Measurements from ENCODE around the gene TRIO. TPM values are rescaled to one million over a fixed set of nuclear protein-coding genes. Genes with fewer than 3 reads are reported as not detected.

TRIO gene
- polyA plus RNA-seq, 1 donor (not counting 4 experiments of a cell fraction or from before 2014, with no cell fraction given) = 57.2 TPM

DNA sequence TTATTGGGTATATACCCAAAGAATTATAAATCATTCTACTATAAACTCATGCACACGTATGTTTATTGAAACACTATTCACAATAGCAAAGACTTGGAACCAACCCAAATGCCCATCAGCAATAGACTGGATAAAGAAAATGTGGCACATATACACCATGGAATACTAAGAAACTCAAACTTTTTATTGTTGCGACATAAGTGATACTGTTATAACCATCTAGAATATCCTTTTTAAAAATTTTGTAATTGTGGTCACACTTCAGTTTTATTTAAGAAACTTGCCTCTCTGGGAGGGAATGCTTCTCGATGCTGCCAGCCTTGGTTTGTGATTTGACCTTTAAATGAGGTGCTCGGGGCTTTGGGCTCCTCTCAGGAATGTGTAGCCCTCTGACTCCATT, 237.6 kb downstream of the TRIO start:
- Histone ChIP-seq H3K27ac (ENCODE audit: control insufficient read depth, insufficient read depth, low read length) (no peak overlapping the region), H3K36me3 (ENCODE audit: control insufficient read depth in 2 of 2, extremely low read depth in 1 of 2, insufficient read depth in 2 of 2, low read length in 2 of 2) (peaks cover 31 to 45% of the 10 kb centered on the region in 2 experiments), H3K4me1 (ENCODE audit: control insufficient read depth, extremely low read depth, insufficient read depth, low read length) (no peaks in the 10 kb centered on the region), H3K27me3 (ENCODE audit: control insufficient read depth, extremely low read depth, insufficient read depth, low read length) (no peaks in the 10 kb centered on the region), H3K4me3 (ENCODE audit: control insufficient read depth in 2 of 3, extremely low read depth in 1 of 3, insufficient read depth in 2 of 3, low read depth in 1 of 3, low read length in 3 of 3) (no peak overlapping the region), H3K9ac (ENCODE audit: control insufficient read depth, extremely low read depth, insufficient read depth, low read length) (no peak overlapping the region), H3K9me1 (ENCODE audit: control insufficient read depth, extremely low read depth, insufficient read depth, low read length) (no peaks in the 10 kb centered on the region), H2AFZ (ENCODE audit: control insufficient read depth, low read length) (no peak overlapping the region), H4K20me1 (ENCODE audit: control insufficient read depth, extremely low read depth, insufficient read depth, low read length) (no peaks in the 10 kb centered on the region), H3K79me2 (ENCODE audit: control insufficient read depth, insufficient read depth, low read length) (peaks cover 3% of the 10 kb centered on the region), H3K4me2 (ENCODE audit: control insufficient read depth, extremely low read depth, insufficient read depth, low read depth, low read length) (no peak overlapping the region), H3K9me3 (ENCODE audit: control insufficient read depth, low read depth, low read length) (no peaks in the 10 kb centered on the region)
- dilution Hi-C loops (cut with MboI; ENCODE audit: extremely low pct_ligation_motif_present, low sequenced_read_pairs) = no loop called here
- FAIRE-seq (no peak), DNase-seq (ENCODE audit: low read depth, low spot score) (no peak)
- TF ChIP-seq EZH2 (IDR thresholded peaks at IDR 0.05; ENCODE audit: low read length) = no peak
- TF ChIP-seq, protein P1, sequence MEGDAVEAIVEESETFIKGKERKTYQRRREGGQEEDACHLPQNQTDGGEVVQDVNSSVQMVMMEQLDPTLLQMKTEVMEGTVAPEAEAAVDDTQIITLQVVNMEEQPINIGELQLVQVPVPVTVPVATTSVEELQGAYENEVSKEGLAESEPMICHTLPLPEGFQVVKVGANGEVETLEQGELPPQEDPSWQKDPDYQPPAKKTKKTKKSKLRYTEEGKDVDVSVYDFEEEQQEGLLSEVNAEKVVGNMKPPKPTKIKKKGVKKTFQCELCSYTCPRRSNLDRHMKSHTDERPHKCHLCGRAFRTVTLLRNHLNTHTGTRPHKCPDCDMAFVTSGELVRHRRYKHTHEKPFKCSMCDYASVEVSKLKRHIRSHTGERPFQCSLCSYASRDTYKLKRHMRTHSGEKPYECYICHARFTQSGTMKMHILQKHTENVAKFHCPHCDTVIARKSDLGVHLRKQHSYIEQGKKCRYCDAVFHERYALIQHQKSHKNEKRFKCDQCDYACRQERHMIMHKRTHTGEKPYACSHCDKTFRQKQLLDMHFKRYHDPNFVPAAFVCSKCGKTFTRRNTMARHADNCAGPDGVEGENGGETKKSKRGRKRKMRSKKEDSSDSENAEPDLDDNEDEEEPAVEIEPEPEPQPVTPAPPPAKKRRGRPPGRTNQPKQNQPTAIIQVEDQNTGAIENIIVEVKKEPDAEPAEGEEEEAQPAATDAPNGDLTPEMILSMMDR (optimal IDR thresholded peaks at IDR 0.05 in 1 of 3, IDR thresholded peaks at IDR 0.05 in 1 of 3, conservative IDR thresholded peaks at IDR 0.05 in 1 of 3; ENCODE audit: extremely low read depth in 1 of 3, insufficient read depth in 2 of 3, low read length in 3 of 3) = no peak

DNA sequence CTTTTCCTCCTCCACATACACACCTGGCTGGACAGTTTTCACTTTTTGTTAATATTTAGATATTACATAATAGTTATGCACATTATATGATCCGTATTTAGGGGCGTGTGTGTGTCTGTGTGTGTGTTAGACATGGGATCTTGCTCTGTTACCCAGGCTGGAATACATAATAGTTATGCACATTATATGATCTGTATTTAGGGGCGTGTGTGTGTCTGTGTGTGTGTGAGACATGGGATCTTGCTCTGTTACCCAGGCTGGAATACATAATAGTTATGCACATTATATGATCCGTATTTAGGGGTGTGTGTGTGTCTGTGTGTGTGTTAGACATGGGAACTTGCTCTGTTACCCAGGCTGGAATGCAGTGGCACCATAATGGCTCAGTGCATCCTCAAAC, 239.5 kb downstream of the TRIO start:
- Histone ChIP-seq H3K4me2 (ENCODE audit: control insufficient read depth, extremely low read depth, insufficient read depth, low read depth, low read length) (no peak overlapping the region), H3K79me2 (ENCODE audit: control insufficient read depth, insufficient read depth, low read length) (peaks cover 3% of the 10 kb centered on the region), H3K9ac (ENCODE audit: control insufficient read depth, extremely low read depth, insufficient read depth, low read length) (no peak overlapping the region), H3K4me3 (ENCODE audit: control insufficient read depth in 2 of 3, extremely low read depth in 1 of 3, insufficient read depth in 2 of 3, low read depth in 1 of 3, low read length in 3 of 3) (no peak overlapping the region), H3K27me3 (ENCODE audit: control insufficient read depth, extremely low read depth, insufficient read depth, low read length) (no peaks in the 10 kb centered on the region), H3K9me1 (ENCODE audit: control insufficient read depth, extremely low read depth, insufficient read depth, low read length) (no peaks in the 10 kb centered on the region), H3K9me3 (ENCODE audit: control insufficient read depth, low read depth, low read length) (no peaks in the 10 kb centered on the region), H3K36me3 (ENCODE audit: control insufficient read depth in 2 of 2, extremely low read depth in 1 of 2, insufficient read depth in 2 of 2, low read length in 2 of 2) (peaks cover 32 to 51% of the 10 kb centered on the region in 2 experiments), H3K4me1 (ENCODE audit: control insufficient read depth, extremely low read depth, insufficient read depth, low read length) (no peaks in the 10 kb centered on the region), H2AFZ (ENCODE audit: control insufficient read depth, low read length) (no peak overlapping the region), H4K20me1 (ENCODE audit: control insufficient read depth, extremely low read depth, insufficient read depth, low read length) (no peaks in the 10 kb centered on the region), H3K27ac (ENCODE audit: control insufficient read depth, insufficient read depth, low read length) (no peak overlapping the region)
- DNase-seq (ENCODE audit: low read depth, low spot score) (no peak), FAIRE-seq (no peak)
- TF ChIP-seq, protein P1 (optimal IDR thresholded peaks at IDR 0.05 in 1 of 3, IDR thresholded peaks at IDR 0.05 in 1 of 3, conservative IDR thresholded peaks at IDR 0.05 in 1 of 3; ENCODE audit: extremely low read depth in 1 of 3, insufficient read depth in 2 of 3, low read length in 3 of 3) = no peak
- no peak for TF ChIP-seq EZH2 (IDR thresholded peaks at IDR 0.05; ENCODE audit: low read length)
- dilution Hi-C loops (cut with MboI; ENCODE audit: extremely low pct_ligation_motif_present, low sequenced_read_pairs) = no loop called here

Measured in keratinocyte (primary cell).